ENCODE measurements around the gene HLCS. TPM values are rescaled to one million over a fixed set of nuclear protein-coding genes. Genes with fewer than 3 reads are reported as not detected.
A peak's percentile ranks its signal among the peaks of the same experiment; 100 is the strongest.
"Not testable (repeated sequence)": the region's sequence is repeated elsewhere in the genome, so short reads cannot be mapped to it uniquely, and the experiment has no call there.

HLCS gene
- polyA plus RNA-seq, 1 donor from 2014 or later: 10.7 TPM

GRCh38 chr21:36990508-36991205, 24.2 kb upstream of the HLCS start:
- H3K4me1 Mint-ChIP-seq: peaks cover 1 to 8% (median 3%) of the 10 kb centered on the region in 3 donors
- peak overlapping the region; percentile 42 to 95 (median 74) for H3K27ac Mint-ChIP-seq
- H3K36me3 Mint-ChIP-seq: no peaks in the 10 kb centered on the region
- H3K4me3 Mint-ChIP-seq: peak overlapping the region; percentile 78 to 92 (median 86)
- H3K27me3 Mint-ChIP-seq: no peaks in the 10 kb centered on the region
- no peaks in the 10 kb centered on the region for H3K9me3 Mint-ChIP-seq

- Mint-ChIP-seq H3K27me3 (peaks cover 2% of the 10 kb centered on the region), H3K4me3 (peak overlapping the region; percentile 78 to 92 (median 86)), H3K4me1 (peaks cover 1 to 8% (median 3%) of the 10 kb centered on the region in 3 donors), H3K36me3 (no peaks in the 10 kb centered on the region), H3K27ac (peak overlapping the region; percentile 74 to 95 (median 77)), H3K9me3 (no peaks in the 10 kb centered on the region)
These were observed 23.4 kb upstream of the HLCS start for GRCh38 chr21:36989699-36990507.

- H3K9me3 Mint-ChIP-seq, H3K36me3 Mint-ChIP-seq: not testable (repeated sequence)
- peak overlapping the region; percentile 39 to 95 (median 63) for H3K27ac Mint-ChIP-seq
These were observed 22.8 kb upstream of the HLCS start for GRCh38 chr21:36989199-36989698.

GRCh38 chr21:36988536-36988935, 22.1 kb upstream of the HLCS start:
- H3K36me3 Mint-ChIP-seq: no peaks in the 10 kb centered on the region
- peaks cover 3% of the 10 kb centered on the region for H3K27me3 Mint-ChIP-seq
- H3K4me3 Mint-ChIP-seq: peak overlapping the region; percentile 8 to 85 (median 56)
- peak overlapping the region in 2 of 3 donors; percentile 53 to 68 for H3K27ac Mint-ChIP-seq
- H3K9me3 Mint-ChIP-seq: no peaks in the 10 kb centered on the region
- peaks cover 1 to 8% (median 3%) of the 10 kb centered on the region in 3 donors for H3K4me1 Mint-ChIP-seq

More at GRCh38 chr21:36989199-36989698, 22.8 kb upstream of the HLCS start:
- H3K27me3 Mint-ChIP-seq, H3K4me1 Mint-ChIP-seq: not testable (repeated sequence)
- peak overlapping the region; percentile 76 to 87 (median 81) for H3K4me3 Mint-ChIP-seq

GRCh38 chr21:36987845-36988244, 21.4 kb upstream of the HLCS start:
- Mint-ChIP-seq H3K4me3 (peak overlapping the region in 1 of 4 donors; percentile 85), H3K36me3 (no peaks in the 10 kb centered on the region), H3K4me1 (peaks cover 1 to 8% (median 3%) of the 10 kb centered on the region in 3 donors), H3K27ac (no peak overlapping the region), H3K27me3 (peaks cover 3% of the 10 kb centered on the region), H3K9me3 (no peaks in the 10 kb centered on the region)

GRCh38 chr21:36985751-36986594, 19.5 kb upstream of the HLCS start:
- H3K9me3 Mint-ChIP-seq: no peaks in the 10 kb centered on the region
- peaks cover 9% of the 10 kb centered on the region for H3K27me3 Mint-ChIP-seq
- H3K36me3 Mint-ChIP-seq: no peaks in the 10 kb centered on the region
- H3K27ac Mint-ChIP-seq: peak overlapping the region in 1 of 3 donors; percentile 66
- no peak overlapping the region for H3K4me3 Mint-ChIP-seq
- H3K4me1 Mint-ChIP-seq: peaks cover 5 to 9% (median 6%) of the 10 kb centered on the region in 3 donors

GRCh38 chr21:36981977-36982700, 15.7 kb upstream of the HLCS start:
- Mint-ChIP-seq H3K27ac (no peak overlapping the region), H3K9me3 (no peaks in the 10 kb centered on the region), H3K4me1 (peaks cover 8 to 15% (median 13%) of the 10 kb centered on the region in 3 donors), H3K4me3 (peak overlapping the region in 1 of 4 donors; percentile 45), H3K36me3 (peaks cover 1% of the 10 kb centered on the region), H3K27me3 (peaks cover 12% of the 10 kb centered on the region)

GRCh38 chr21:36981049-36981391, 14.6 kb upstream of the HLCS start:
- Mint-ChIP-seq H3K27me3 (peaks cover 12% of the 10 kb centered on the region), H3K9me3 (no peaks in the 10 kb centered on the region)

GRCh38 chr21:36980280-36981048, 14.0 kb upstream of the HLCS start:
- H3K4me3 Mint-ChIP-seq: peak overlapping the region; percentile 76 to 94 (median 86)
- H3K9me3 Mint-ChIP-seq: no peaks in the 10 kb centered on the region
- H3K27ac Mint-ChIP-seq: peak overlapping the region in 2 of 3 donors; percentile 22 to 73
- peaks cover 1% of the 10 kb centered on the region for H3K36me3 Mint-ChIP-seq
- H3K27me3 Mint-ChIP-seq: peaks cover 12% of the 10 kb centered on the region
- peaks cover 13 to 20% (median 19%) of the 10 kb centered on the region in 3 donors for H3K4me1 Mint-ChIP-seq

More at GRCh38 chr21:36981049-36981391, 14.6 kb upstream of the HLCS start:
- peak overlapping the region in 2 of 3 donors; percentile 22 to 73 for H3K27ac Mint-ChIP-seq
- H3K4me1 Mint-ChIP-seq: peaks cover 13 to 20% (median 19%) of the 10 kb centered on the region in 3 donors
- peaks cover 1% of the 10 kb centered on the region for H3K36me3 Mint-ChIP-seq
- peak overlapping the region; percentile 76 to 94 (median 86) for H3K4me3 Mint-ChIP-seq

- peaks cover 13 to 20% (median 19%) of the 10 kb centered on the region in 3 donors for H3K4me1 Mint-ChIP-seq
- H3K27ac Mint-ChIP-seq: peak overlapping the region in 1 of 3 donors; percentile 6
- H3K4me3 Mint-ChIP-seq: peak overlapping the region in 2 of 4 donors; percentile 10 to 61
- peaks cover 1% of the 10 kb centered on the region for H3K36me3 Mint-ChIP-seq
- H3K9me3 Mint-ChIP-seq: no peaks in the 10 kb centered on the region
- H3K27me3 Mint-ChIP-seq: peaks cover 5% of the 10 kb centered on the region
These were observed 10.6 kb upstream of the HLCS start for GRCh38 chr21:36976882-36977651.

GRCh38 chr21:36976228-36976861, 9.9 kb upstream of the HLCS start:
- Mint-ChIP-seq H3K27ac (peak overlapping the region in 1 of 3 donors; percentile 6), H3K27me3 (peaks cover 5% of the 10 kb centered on the region), H3K4me1 (peaks cover 13 to 19% (median 16%) of the 10 kb centered on the region in 3 donors), H3K36me3 (peaks cover 1% of the 10 kb centered on the region), H3K9me3 (no peaks in the 10 kb centered on the region), H3K4me3 (peak overlapping the region in 1 of 4 donors; percentile 10)

- H3K27me3 Mint-ChIP-seq: no peaks in the 10 kb centered on the region
- no peak overlapping the region for H3K4me3 Mint-ChIP-seq
- H3K27ac Mint-ChIP-seq: no peak overlapping the region
- H3K9me3 Mint-ChIP-seq: no peaks in the 10 kb centered on the region
- peaks cover 9 to 13% (median 10%) of the 10 kb centered on the region in 3 donors for H3K4me1 Mint-ChIP-seq
- H3K36me3 Mint-ChIP-seq: peaks cover 1% of the 10 kb centered on the region
These were observed 8.4 kb upstream of the HLCS start for GRCh38 chr21:36974851-36975192.
